Stomach smooth muscle (tissue), 2 donors: Measurements from ENCODE around the gene TAF1D.

Source experiments
- H3K27ac ChIP-seq: one replicate; pipeline ENCODE4 v1.7.0; 2013; ENCODE audit warnings: mild to moderate bottlenecking, low read length, inconsistent platforms
- H3K27me3 ChIP-seq, 2 donors: one replicate each; pipeline ENCODE4 v1.7.0; 2013; ENCODE audit warnings: low read length in 2 of 2; ENCODE audit not compliant: insufficient read depth in 2 of 2, control insufficient read depth in 1 of 2
- H3K36me3 ChIP-seq, 2 donors: one replicate each; pipeline ENCODE4 v1.7.0; 2013; ENCODE audit warnings: low read length in 2 of 2; ENCODE audit not compliant: control insufficient read depth in 2 of 2, insufficient read depth in 2 of 2
- H3K4me1 ChIP-seq: one replicate; pipeline ENCODE4 v1.7.0; 2013; ENCODE audit warnings: low read length; ENCODE audit not compliant: control insufficient read depth, insufficient read depth
- H3K4me3 ChIP-seq, 2 donors: one replicate each; pipeline ENCODE4 v1.7.0; 2013; ENCODE audit warnings: low read length in 2 of 2
- H3K9ac ChIP-seq, 2 donors: one replicate each; pipeline ENCODE4 v1.7.0; 2013; ENCODE audit warnings: low read length in 2 of 2, mild to moderate bottlenecking in 1 of 2
- H3K9me3 ChIP-seq, 2 donors: one replicate each; pipeline ENCODE4 v1.7.0; 2013; ENCODE audit warnings: low read length in 2 of 2; ENCODE audit not compliant: control insufficient read depth in 2 of 2
- donor health status: healthy.
- donor health status: Pancreatic carcinoma.

The TAF1D gene

GRCh38 chr11:93720522-93720921 is 20.8 kb downstream of the TAF1D start:
- Histone ChIP-seq H3K9me3 (no peaks in the 10 kb centered on the region), H3K36me3 (peaks cover 13 to 17% of the 10 kb centered on the region in 2 donors), H3K4me3 (no peak overlapping the region)

GRCh38 chr11:93719310-93719709 is 22.0 kb downstream of the TAF1D start:
- no peak overlapping the region for H3K4me3 ChIP-seq
- H3K27ac ChIP-seq = no peak overlapping the region
- no peaks in the 10 kb centered on the region for H3K27me3 ChIP-seq
- H3K9ac ChIP-seq = no peak overlapping the region
- peaks cover 12 to 20% of the 10 kb centered on the region in 2 donors for H3K36me3 ChIP-seq
- no peaks in the 10 kb centered on the region for H3K9me3 ChIP-seq
- no peaks in the 10 kb centered on the region for H3K4me1 ChIP-seq

More at GRCh38 chr11:93720522-93720921, 20.8 kb downstream of the TAF1D start:
- Histone ChIP-seq H3K27me3 (no peaks in the 10 kb centered on the region), H3K27ac (no peak overlapping the region), H3K4me1 (no peaks in the 10 kb centered on the region), H3K9ac (no peak overlapping the region)

- H3K27ac ChIP-seq = no peak overlapping the region
- no peak overlapping the region for H3K9ac ChIP-seq
- no peaks in the 10 kb centered on the region for H3K4me1 ChIP-seq
- no peaks in the 10 kb centered on the region for H3K27me3 ChIP-seq
- no peaks in the 10 kb centered on the region for H3K9me3 ChIP-seq
- no peak overlapping the region for H3K4me3 ChIP-seq
- peaks cover 16 to 17% of the 10 kb centered on the region in 2 donors for H3K36me3 ChIP-seq
Observed at GRCh38 chr11:93718057-93718563, 23.2 kb downstream of the TAF1D start.

GRCh38 chr11:93717501-93717900 is 23.8 kb downstream of the TAF1D start:
- no peak overlapping the region for H3K9ac ChIP-seq
- H3K4me3 ChIP-seq = no peak overlapping the region
- no peaks in the 10 kb centered on the region for H3K9me3 ChIP-seq
- no peaks in the 10 kb centered on the region for H3K27me3 ChIP-seq
- H3K4me1 ChIP-seq = no peaks in the 10 kb centered on the region
- H3K36me3 ChIP-seq = peaks cover 11 to 17% of the 10 kb centered on the region in 2 donors
- H3K27ac ChIP-seq = no peak overlapping the region

GRCh38 chr11:93715797-93716396 is 25.4 kb downstream of the TAF1D start:
- no peak overlapping the region for H3K4me3 ChIP-seq
- H3K27ac ChIP-seq = no peak overlapping the region
- no peak overlapping the region for H3K9ac ChIP-seq
- H3K9me3 ChIP-seq = no peaks in the 10 kb centered on the region
- peaks cover 6 to 14% of the 10 kb centered on the region in 2 donors for H3K36me3 ChIP-seq
- H3K27me3 ChIP-seq = no peaks in the 10 kb centered on the region
- H3K4me1 ChIP-seq = no peaks in the 10 kb centered on the region

GRCh38 chr11:93712678-93713077 is 28.6 kb downstream of the TAF1D start:
- H3K4me1 ChIP-seq = no peaks in the 10 kb centered on the region
- H3K27ac ChIP-seq = no peak overlapping the region
- no peak overlapping the region for H3K9ac ChIP-seq
- peaks cover 20 to 22% of the 10 kb centered on the region in 2 donors for H3K36me3 ChIP-seq
- no peak overlapping the region for H3K4me3 ChIP-seq
- no peaks in the 10 kb centered on the region for H3K27me3 ChIP-seq
- no peaks in the 10 kb centered on the region for H3K9me3 ChIP-seq

GRCh38 chr11:93710239-93710638 is 31.1 kb downstream of the TAF1D start:
- no peak overlapping the region for H3K4me3 ChIP-seq
- no peaks in the 10 kb centered on the region for H3K9me3 ChIP-seq
- no peaks in the 10 kb centered on the region for H3K4me1 ChIP-seq
- peaks cover 15 to 17% of the 10 kb centered on the region in 2 donors for H3K36me3 ChIP-seq
- H3K9ac ChIP-seq = no peak overlapping the region
- H3K27me3 ChIP-seq = no peaks in the 10 kb centered on the region
- no peak overlapping the region for H3K27ac ChIP-seq

- H3K4me1 ChIP-seq = no peaks in the 10 kb centered on the region
- H3K9ac ChIP-seq = no peak overlapping the region
- no peak overlapping the region for H3K27ac ChIP-seq
- H3K9me3 ChIP-seq = no peaks in the 10 kb centered on the region
- H3K36me3 ChIP-seq = peaks cover 19 to 20% of the 10 kb centered on the region in 2 donors
- no peaks in the 10 kb centered on the region for H3K27me3 ChIP-seq
- no peak overlapping the region for H3K4me3 ChIP-seq
Observed at GRCh38 chr11:93704237-93704636, 37.1 kb downstream of the TAF1D start.

- Histone ChIP-seq H3K27ac (no peak overlapping the region), H3K27me3 (no peaks in the 10 kb centered on the region), H3K9ac (no peak overlapping the region), H3K36me3 (peaks cover 22 to 27% of the 10 kb centered on the region in 2 donors), H3K9me3 (no peaks in the 10 kb centered on the region), H3K4me1 (no peaks in the 10 kb centered on the region), H3K4me3 (no peak overlapping the region)
Observed at GRCh38 chr11:93700830-93701229, 40.5 kb downstream of the TAF1D start.

GRCh38 chr11:93697611-93698010 is 43.7 kb downstream of the TAF1D start:
- H3K9me3 ChIP-seq = no peaks in the 10 kb centered on the region

GRCh38 chr11:93694557-93694956 is 46.7 kb downstream of the TAF1D start:
- Histone ChIP-seq H3K27me3 (no peaks in the 10 kb centered on the region), H3K4me1 (no peaks in the 10 kb centered on the region), H3K36me3 (peaks cover 16 to 25% of the 10 kb centered on the region in 2 donors), H3K4me3 (no peak overlapping the region), H3K27ac (no peak overlapping the region), H3K9me3 (no peaks in the 10 kb centered on the region), H3K9ac (no peak overlapping the region)

More at GRCh38 chr11:93697611-93698010, 43.7 kb downstream of the TAF1D start:
- H3K4me3 ChIP-seq = no peak overlapping the region
- peaks cover 17 to 29% of the 10 kb centered on the region in 2 donors for H3K36me3 ChIP-seq
- H3K9ac ChIP-seq = no peak overlapping the region
- H3K27me3 ChIP-seq = no peaks in the 10 kb centered on the region
- H3K4me1 ChIP-seq = no peaks in the 10 kb centered on the region
- H3K27ac ChIP-seq = no peak overlapping the region
